ENCODE data around the gene PRG3. TPM values are rescaled to one million over a fixed set of nuclear protein-coding genes. Genes with fewer than 3 reads are reported as not detected.

Gene PRG3
- total and polyA plus RNA-seq, 2 of the 13 experiments (the other 11 are each of a cell fraction or from before 2014, with no cell fraction given): not detected

DNA sequence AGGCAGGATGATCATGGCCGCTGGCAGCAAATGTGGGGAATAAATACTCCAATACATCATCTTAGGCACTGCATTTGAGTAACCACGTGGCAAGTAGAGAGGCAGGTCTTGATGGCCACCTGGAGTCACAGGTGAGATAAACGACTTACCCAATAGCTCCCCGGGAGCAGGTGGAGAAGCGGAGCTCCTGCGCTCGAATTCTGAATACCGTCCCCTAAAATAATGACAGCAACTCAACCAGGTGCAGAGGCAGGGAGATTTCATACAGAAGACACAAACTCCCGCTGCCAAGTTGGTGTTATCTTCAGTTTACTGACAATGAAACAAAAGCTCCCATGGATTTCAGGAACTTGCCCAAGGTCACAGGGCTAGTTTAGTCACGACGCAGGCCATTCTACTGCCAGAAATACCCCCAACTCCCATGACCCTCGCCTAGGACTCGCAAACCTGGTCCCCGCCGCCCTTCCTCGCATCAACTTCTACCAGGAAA is 45.5 kb upstream of the PRG3 start:
- Histone ChIP-seq H4K20me1 (ENCODE audit: insufficient read depth, low read length) (no peaks in the 10 kb centered on the region), H3K4me2 (ENCODE audit: low read depth, low read length) (no peak overlapping the region), H3K4me3 (replicated peaks in 1 of 3; ENCODE audit: insufficient read depth in 1 of 3, low read depth in 2 of 3, low read length in 3 of 3) (no peak overlapping the region), H3K36me3 (replicated peaks in 1 of 2; ENCODE audit: control insufficient read depth in 1 of 2, insufficient read depth in 2 of 2, low read length in 2 of 2) (no peaks in the 10 kb centered on the region), H2AFZ (ENCODE audit: low read length) (no peak overlapping the region), H3K9me3 (ENCODE audit: low read length) (no peaks in the 10 kb centered on the region), H3K4me1 (ENCODE audit: insufficient read depth, low read length) (peaks cover 60% of the 10 kb centered on the region), H3K27ac (ENCODE audit: extremely low read length, insufficient read depth, low read length) (no peak overlapping the region), H3K27me3 (ENCODE audit: control insufficient read depth in 1 of 2, insufficient read depth in 2 of 2, low read length in 2 of 2) (peaks cover 2% of the 10 kb centered on the region in 2 experiments; a peak in 2 of 5 replicates), H3K79me2 (ENCODE audit: insufficient read depth, low read length) (no peaks in the 10 kb centered on the region), H3K9ac (ENCODE audit: insufficient read depth, low read depth, low read length) (no peak overlapping the region)
- POLR2A ChIA-PET: no interaction called here
- no peak for FAIRE-seq
- in situ Hi-C loops (cut with HindIII; ENCODE audit: extremely low pct_ligation_motif_present, low pct_unique_long_range_greater_than_20kb): no loop called here
- no peak for DNase-seq (ENCODE audit: low spot score)
- BruUV-seq (replicated peaks): no TSS peak
- CTCF ChIA-PET (ENCODE audit: low intra/inter-chr PET ratio, low total read pairs): no interaction called here
- intact Hi-C loops (cut with micrococcal nuclease; ENCODE audit: unreplicated experiment): no loop called here
- ATAC-seq: no peak
- WGBS (ENCODE audit: low lambda C conversion rate): 71% methylated on average over 16 of the region's 16 CpGs
- no peak for TF ChIP-seq KAT8 (CRISPR knock-in tag; IDR thresholded peaks at IDR 0.05)
- TF ChIP-seq, protein P1, sequence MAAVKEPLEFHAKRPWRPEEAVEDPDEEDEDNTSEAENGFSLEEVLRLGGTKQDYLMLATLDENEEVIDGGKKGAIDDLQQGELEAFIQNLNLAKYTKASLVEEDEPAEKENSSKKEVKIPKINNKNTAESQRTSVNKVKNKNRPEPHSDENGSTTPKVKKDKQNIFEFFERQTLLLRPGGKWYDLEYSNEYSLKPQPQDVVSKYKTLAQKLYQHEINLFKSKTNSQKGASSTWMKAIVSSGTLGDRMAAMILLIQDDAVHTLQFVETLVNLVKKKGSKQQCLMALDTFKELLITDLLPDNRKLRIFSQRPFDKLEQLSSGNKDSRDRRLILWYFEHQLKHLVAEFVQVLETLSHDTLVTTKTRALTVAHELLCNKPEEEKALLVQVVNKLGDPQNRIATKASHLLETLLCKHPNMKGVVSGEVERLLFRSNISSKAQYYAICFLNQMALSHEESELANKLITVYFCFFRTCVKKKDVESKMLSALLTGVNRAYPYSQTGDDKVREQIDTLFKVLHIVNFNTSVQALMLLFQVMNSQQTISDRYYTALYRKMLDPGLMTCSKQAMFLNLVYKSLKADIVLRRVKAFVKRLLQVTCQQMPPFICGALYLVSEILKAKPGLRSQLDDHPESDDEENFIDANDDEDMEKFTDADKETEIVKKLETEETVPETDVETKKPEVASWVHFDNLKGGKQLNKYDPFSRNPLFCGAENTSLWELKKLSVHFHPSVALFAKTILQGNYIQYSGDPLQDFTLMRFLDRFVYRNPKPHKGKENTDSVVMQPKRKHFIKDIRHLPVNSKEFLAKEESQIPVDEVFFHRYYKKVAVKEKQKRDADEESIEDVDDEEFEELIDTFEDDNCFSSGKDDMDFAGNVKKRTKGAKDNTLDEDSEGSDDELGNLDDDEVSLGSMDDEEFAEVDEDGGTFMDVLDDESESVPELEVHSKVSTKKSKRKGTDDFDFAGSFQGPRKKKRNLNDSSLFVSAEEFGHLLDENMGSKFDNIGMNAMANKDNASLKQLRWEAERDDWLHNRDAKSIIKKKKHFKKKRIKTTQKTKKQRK (IDR thresholded peaks at IDR 0.05; ENCODE audit: low read length): no peak
- TF ChIP-seq, protein P2, sequence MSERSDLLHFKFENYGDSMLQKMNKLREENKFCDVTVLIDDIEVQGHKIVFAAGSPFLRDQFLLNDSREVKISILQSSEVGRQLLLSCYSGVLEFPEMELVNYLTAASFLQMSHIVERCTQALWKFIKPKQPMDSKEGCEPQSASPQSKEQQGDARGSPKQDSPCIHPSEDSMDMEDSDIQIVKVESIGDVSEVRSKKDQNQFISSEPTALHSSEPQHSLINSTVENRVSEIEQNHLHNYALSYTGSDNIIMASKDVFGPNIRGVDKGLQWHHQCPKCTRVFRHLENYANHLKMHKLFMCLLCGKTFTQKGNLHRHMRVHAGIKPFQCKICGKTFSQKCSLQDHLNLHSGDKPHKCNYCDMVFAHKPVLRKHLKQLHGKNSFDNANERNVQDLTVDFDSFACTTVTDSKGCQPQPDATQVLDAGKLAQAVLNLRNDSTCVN (CRISPR knock-in tag; IDR thresholded peaks at IDR 0.05; ENCODE audit: borderline replicate concordance): no peak
- TF ChIP-seq, protein P3, sequence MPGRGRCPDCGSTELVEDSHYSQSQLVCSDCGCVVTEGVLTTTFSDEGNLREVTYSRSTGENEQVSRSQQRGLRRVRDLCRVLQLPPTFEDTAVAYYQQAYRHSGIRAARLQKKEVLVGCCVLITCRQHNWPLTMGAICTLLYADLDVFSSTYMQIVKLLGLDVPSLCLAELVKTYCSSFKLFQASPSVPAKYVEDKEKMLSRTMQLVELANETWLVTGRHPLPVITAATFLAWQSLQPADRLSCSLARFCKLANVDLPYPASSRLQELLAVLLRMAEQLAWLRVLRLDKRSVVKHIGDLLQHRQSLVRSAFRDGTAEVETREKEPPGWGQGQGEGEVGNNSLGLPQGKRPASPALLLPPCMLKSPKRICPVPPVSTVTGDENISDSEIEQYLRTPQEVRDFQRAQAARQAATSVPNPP (CRISPR knock-in tag; IDR thresholded peaks at IDR 0.05): no peak
- no peak for TF ChIP-seq ZNF484 (CRISPR knock-in tag; IDR thresholded peaks at IDR 0.05; ENCODE audit: borderline replicate concordance, low read depth)
- TF ChIP-seq, protein P4, sequence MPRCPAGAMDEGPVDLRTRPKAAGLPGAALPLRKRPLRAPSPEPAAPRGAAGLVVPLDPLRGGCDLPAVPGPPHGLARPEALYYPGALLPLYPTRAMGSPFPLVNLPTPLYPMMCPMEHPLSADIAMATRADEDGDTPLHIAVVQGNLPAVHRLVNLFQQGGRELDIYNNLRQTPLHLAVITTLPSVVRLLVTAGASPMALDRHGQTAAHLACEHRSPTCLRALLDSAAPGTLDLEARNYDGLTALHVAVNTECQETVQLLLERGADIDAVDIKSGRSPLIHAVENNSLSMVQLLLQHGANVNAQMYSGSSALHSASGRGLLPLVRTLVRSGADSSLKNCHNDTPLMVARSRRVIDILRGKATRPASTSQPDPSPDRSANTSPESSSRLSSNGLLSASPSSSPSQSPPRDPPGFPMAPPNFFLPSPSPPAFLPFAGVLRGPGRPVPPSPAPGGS (CRISPR knock-in tag; IDR thresholded peaks at IDR 0.05): no peak
- TF ChIP-seq, protein P5, sequence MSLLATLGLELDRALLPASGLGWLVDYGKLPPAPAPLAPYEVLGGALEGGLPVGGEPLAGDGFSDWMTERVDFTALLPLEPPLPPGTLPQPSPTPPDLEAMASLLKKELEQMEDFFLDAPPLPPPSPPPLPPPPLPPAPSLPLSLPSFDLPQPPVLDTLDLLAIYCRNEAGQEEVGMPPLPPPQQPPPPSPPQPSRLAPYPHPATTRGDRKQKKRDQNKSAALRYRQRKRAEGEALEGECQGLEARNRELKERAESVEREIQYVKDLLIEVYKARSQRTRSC (CRISPR knock-in tag; IDR thresholded peaks at IDR 0.05; ENCODE audit: low read depth): no peak
- TF ChIP-seq MIER2 (CRISPR knock-in tag; IDR thresholded peaks at IDR 0.05): no peak
- TF ChIP-seq SMAD9 (CRISPR knock-in tag; IDR thresholded peaks at IDR 0.05): no peak
- no peak for TF ChIP-seq NFIC (IDR thresholded peaks at IDR 0.05; ENCODE audit: low read length)
- TF ChIP-seq ZNF224 (CRISPR knock-in tag; IDR thresholded peaks at IDR 0.05): no peak
- no peak for TF ChIP-seq KLF12 (CRISPR knock-in tag; IDR thresholded peaks at IDR 0.05; ENCODE audit: borderline replicate concordance)
- no peak for TF ChIP-seq TOPORS (CRISPR knock-in tag; IDR thresholded peaks at IDR 0.05)
- TF ChIP-seq, protein P6, sequence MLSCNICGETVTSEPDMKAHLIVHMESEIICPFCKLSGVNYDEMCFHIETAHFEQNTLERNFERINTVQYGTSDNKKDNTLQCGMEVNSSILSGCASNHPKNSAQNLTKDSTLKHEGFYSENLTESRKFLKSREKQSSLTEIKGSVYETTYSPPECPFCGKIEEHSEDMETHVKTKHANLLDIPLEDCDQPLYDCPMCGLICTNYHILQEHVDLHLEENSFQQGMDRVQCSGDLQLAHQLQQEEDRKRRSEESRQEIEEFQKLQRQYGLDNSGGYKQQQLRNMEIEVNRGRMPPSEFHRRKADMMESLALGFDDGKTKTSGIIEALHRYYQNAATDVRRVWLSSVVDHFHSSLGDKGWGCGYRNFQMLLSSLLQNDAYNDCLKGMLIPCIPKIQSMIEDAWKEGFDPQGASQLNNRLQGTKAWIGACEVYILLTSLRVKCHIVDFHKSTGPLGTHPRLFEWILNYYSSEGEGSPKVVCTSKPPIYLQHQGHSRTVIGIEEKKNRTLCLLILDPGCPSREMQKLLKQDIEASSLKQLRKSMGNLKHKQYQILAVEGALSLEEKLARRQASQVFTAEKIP (CRISPR knock-in tag; IDR thresholded peaks at IDR 0.05; ENCODE audit: borderline replicate concordance): no peak
- no peak for TF ChIP-seq ZNF264 (CRISPR knock-in tag; IDR thresholded peaks at IDR 0.05)
- no peak for TF ChIP-seq ZNF138 (CRISPR knock-in tag; IDR thresholded peaks at IDR 0.05; ENCODE audit: low read depth)

Measured in HepG2 (cell line).